DND-41 (cell line): Measurements from ENCODE around the gene RPS18.

Experiments used
- ATAC-seq: fragments of 200-7000 bp; cut with Tn5 transposase; 3 replicates; pipeline ENCODE4 v1.9.1; 2021; ENCODE audit warnings: low read depth; ENCODE audit not compliant: insufficient read depth
- DNase-seq: peaks from one replicate; pipeline ENCODE4 v3.0.0-alpha.2; 2020
- H2AFZ ChIP-seq: 2 replicates; pipeline ENCODE4 v1.6.0; 2012; ENCODE audit warnings: low read depth, low read length
- H3K27ac ChIP-seq: 2 replicates; pipeline ENCODE4 v1.5.1; 2012; ENCODE audit warnings: low read length, inconsistent platforms
- H3K27me3 ChIP-seq: fragments of 200-600 bp; sonication (generic); 2 replicates; pipeline ENCODE4 v1.6.0; 2012; ENCODE audit warnings: low read length, mild to moderate bottlenecking, inconsistent platforms; ENCODE audit not compliant: insufficient read depth, poor library complexity
- H3K36me3 ChIP-seq: 2 replicates; pipeline ENCODE4 v1.5.1; 2012; ENCODE audit warnings: low read length, inconsistent platforms; ENCODE audit not compliant: insufficient read depth
- H3K4me1 ChIP-seq: 2 replicates; pipeline ENCODE4 v1.5.1; 2012; ENCODE audit warnings: mild to moderate bottlenecking, low read length; ENCODE audit not compliant: insufficient read depth
- H3K4me2 ChIP-seq: 2 replicates; pipeline ENCODE4 v1.6.0; 2012; ENCODE audit warnings: mild to moderate bottlenecking, moderate library complexity, low read length, inconsistent platforms; ENCODE audit not compliant: insufficient read depth
- H3K4me3 ChIP-seq, 2 experiments: fragments of 200-600 bp in 1 of 2; shearing (Covaris generic) in 1 of 2; 2 replicates each; pipeline ENCODE4 v1.5.1; 2012 to 2016; ENCODE audit warnings: inconsistent platforms in 2 of 2, low read length in 2 of 2, mild to moderate bottlenecking in 2 of 2, low read depth in 1 of 2, moderate library complexity in 1 of 2
- H3K79me2 ChIP-seq: 2 replicates; pipeline ENCODE4 v1.6.0; 2012; ENCODE audit warnings: low read length, inconsistent platforms; ENCODE audit not compliant: insufficient read depth
- H3K9ac ChIP-seq: 2 replicates; pipeline ENCODE4 v1.6.0; 2012; ENCODE audit warnings: low read depth, mild to moderate bottlenecking, inconsistent platforms, low read length, moderate library complexity
- H3K9me3 ChIP-seq: 2 replicates; pipeline ENCODE4 v1.5.1; 2012; ENCODE audit warnings: low read length, moderate library complexity, mild to moderate bottlenecking, inconsistent platforms; ENCODE audit not compliant: insufficient read depth, severe bottlenecking
- H4K20me1 ChIP-seq: 2 replicates; pipeline ENCODE4 v1.6.0; 2012; ENCODE audit warnings: low read length; ENCODE audit not compliant: insufficient read depth
- CTCF ChIP-seq: IDR thresholded peaks from 2 replicates; pipeline ENCODE4 v1.5.1; 2012; ENCODE audit warnings: borderline replicate concordance, low read length, moderate library complexity, mild to moderate bottlenecking; ENCODE audit not compliant: poor library complexity, severe bottlenecking; ENCODE audit errors: extremely low read depth
- EZH2 ChIP-seq: IDR thresholded peaks from 3 replicates; pipeline ENCODE4 v1.6.1; 2012; ENCODE audit warnings: borderline replicate concordance, low read depth, mild to moderate bottlenecking, moderate library complexity, low read length, inconsistent platforms; ENCODE audit not compliant: severe bottlenecking

The RPS18 gene

GRCh38 chr6:33247977-33248642 is 23.8 kb upstream of the RPS18 start:
- peak overlapping the region; percentile 19 to 63; a peak in 3 of 4 replicates for H3K4me3 ChIP-seq
- peak; percentile 53 for ATAC-seq
- H3K9ac ChIP-seq = peak overlapping the region; percentile 67
- peak overlapping the region; percentile 80 for H3K27ac ChIP-seq
- peak overlapping the region; percentile 88 for H3K4me2 ChIP-seq
- H3K36me3 ChIP-seq = peaks cover 18% of the 10 kb centered on the region
- H3K9me3 ChIP-seq = no peaks in the 10 kb centered on the region
- peaks cover 39% of the 10 kb centered on the region for H3K4me1 ChIP-seq
- DNase-seq = peak; percentile 91
- TF ChIP-seq EZH2 = no peak
- TF ChIP-seq CTCF = peak; percentile 93
- peak overlapping the region; percentile 85 for H2AFZ ChIP-seq
- H3K27me3 ChIP-seq = no peaks in the 10 kb centered on the region
- peaks cover 14% of the 10 kb centered on the region for H3K79me2 ChIP-seq
- H4K20me1 ChIP-seq = no peaks in the 10 kb centered on the region

GRCh38 chr6:33248643-33248931 is 23.3 kb upstream of the RPS18 start:
- TF ChIP-seq CTCF (no peak), EZH2 (no peak)
- peaks cover 39% of the 10 kb centered on the region for H3K4me1 ChIP-seq
- H4K20me1 ChIP-seq = no peaks in the 10 kb centered on the region
- DNase-seq = no peak
- peak overlapping the region; percentile 67 for H3K9ac ChIP-seq
- H3K79me2 ChIP-seq = peaks cover 14% of the 10 kb centered on the region
- H3K27me3 ChIP-seq = no peaks in the 10 kb centered on the region
- no peaks in the 10 kb centered on the region for H3K9me3 ChIP-seq
- peak overlapping the region; percentile 85 for H2AFZ ChIP-seq
- H3K4me2 ChIP-seq = peak overlapping the region; percentile 88
- H3K27ac ChIP-seq = peak overlapping the region; percentile 80
- ATAC-seq = peak; percentile 15
- H3K4me3 ChIP-seq = peak overlapping the region; percentile 19 to 63; a peak in 3 of 4 replicates
- peaks cover 18% of the 10 kb centered on the region for H3K36me3 ChIP-seq

- Histone ChIP-seq H4K20me1 (no peaks in the 10 kb centered on the region), H3K4me2 (peak overlapping the region; percentile 88), H3K9me3 (no peaks in the 10 kb centered on the region), H3K27ac (peak overlapping the region; percentile 85), H3K27me3 (no peaks in the 10 kb centered on the region), H3K36me3 (peaks cover 18% of the 10 kb centered on the region), H3K9ac (peak overlapping the region; percentile 72), H3K4me3 (peak overlapping the region; percentile 45 to 63), H3K79me2 (peaks cover 14% of the 10 kb centered on the region), H2AFZ (peak overlapping the region; percentile 85), H3K4me1 (peaks cover 39% of the 10 kb centered on the region)
- ATAC-seq = peak; percentile 91
- TF ChIP-seq EZH2 (no peak), CTCF (peak; percentile 29)
- peak; percentile 98 for DNase-seq
Observed at GRCh38 chr6:33248932-33249731, 22.7 kb upstream of the RPS18 start.
